Measurements from ENCODE around the gene FAM162A.

FAM162A gene

GRCh38 chr3:122383771-122384697 lies at the start of gene FAM162A:
TSS of gene FAM162A (plus strand) at chr3:122384182. CDS start at chr3:122384266, 84 bp downstream.
- Histone ChIP-seq H3K36me3 (peaks cover 0 to 34% (median 12%) of the 10 kb centered on the region in 11 experiments; a peak in 11 of 22 replicates), H3K4me1 (peaks cover 44 to 74% (median 59%) of the 10 kb centered on the region in 10 experiments)
- no peak for TF ChIP-seq Cebpa-rat (IDR thresholded peaks at IDR 0.05)

GRCh38 chr3:122342803-122343202 lies 41.2 kb upstream of the FAM162A start:
- TF ChIP-seq Cebpa-rat (IDR thresholded peaks at IDR 0.05) = no peak
- H3K27me3 ChIP-seq = no peaks in the 10 kb centered on the region
- no peak overlapping the region for H3K4me3 ChIP-seq
- no peak overlapping the region for H3K27ac ChIP-seq
- H3K4me2 ChIP-seq = no peak overlapping the region
- peaks cover 0 to 20% (median 2%) of the 10 kb centered on the region in 11 experiments; a peak in 16 of 22 replicates for H3K9me3 ChIP-seq (replicated peaks in 1 of 11)
- H3K4me1 ChIP-seq = no peaks in the 10 kb centered on the region
- H4K20me1 ChIP-seq = no peaks in the 10 kb centered on the region
- H3K9ac ChIP-seq = no peak overlapping the region
- H3K36me3 ChIP-seq = no peaks in the 10 kb centered on the region

More at GRCh38 chr3:122383771-122384697, at the start of gene FAM162A:
- no peaks in the 10 kb centered on the region for H3K9me3 ChIP-seq (replicated peaks in 1 of 11)
- peak within 1 kb of the TSS; percentile 82 to 90 (median 85) for H3K9ac ChIP-seq
- H4K20me1 ChIP-seq = peaks cover 0 to 19% (median 4%) of the 10 kb centered on the region in 11 experiments; a peak in 5 of 22 replicates
- peak within 1 kb of the TSS; percentile 79 to 98 (median 93) for H3K4me2 ChIP-seq
- H3K27ac ChIP-seq = peak within 1 kb of the TSS; percentile 56 to 91 (median 82); a peak in 21 of 22 replicates
- H3K27me3 ChIP-seq = no peaks in the 10 kb centered on the region
- H3K4me3 ChIP-seq = peak within 1 kb of the TSS; percentile 75 to 94 (median 84)

- Histone ChIP-seq H3K27me3 (no peaks in the 10 kb centered on the region), H3K4me3 (no peak overlapping the region), H4K20me1 (no peaks in the 10 kb centered on the region), H3K9me3 (replicated peaks in 1 of 11) (peaks cover 0 to 26% (median 9%) of the 10 kb centered on the region in 11 experiments; a peak in 16 of 22 replicates), H3K4me1 (no peaks in the 10 kb centered on the region), H3K9ac (no peak overlapping the region), H3K4me2 (no peak overlapping the region), H3K27ac (no peak overlapping the region), H3K36me3 (no peaks in the 10 kb centered on the region)
- TF ChIP-seq Cebpa-rat (IDR thresholded peaks at IDR 0.05) = no peak
These were observed 40.3 kb upstream of the FAM162A start for GRCh38 chr3:122343654-122344053.

GRCh38 chr3:122349171-122349570 lies 34.8 kb upstream of the FAM162A start:
- no peaks in the 10 kb centered on the region for H4K20me1 ChIP-seq
- no peak overlapping the region for H3K9ac ChIP-seq
- H3K36me3 ChIP-seq = no peaks in the 10 kb centered on the region
- peaks cover 0 to 5% (median 0%) of the 10 kb centered on the region in 10 experiments; a peak in 2 of 20 replicates for H3K4me1 ChIP-seq
- no peak overlapping the region for H3K4me2 ChIP-seq
- no peak for TF ChIP-seq Cebpa-rat (IDR thresholded peaks at IDR 0.05)
- no peak overlapping the region for H3K27ac ChIP-seq
- H3K27me3 ChIP-seq = no peaks in the 10 kb centered on the region
- H3K9me3 ChIP-seq (replicated peaks in 1 of 11) = peaks cover 0 to 11% (median 8%) of the 10 kb centered on the region in 11 experiments; a peak in 13 of 22 replicates
- no peak overlapping the region for H3K4me3 ChIP-seq

GRCh38 chr3:122350814-122351418 lies 33.1 kb upstream of the FAM162A start:
- peaks cover 0 to 5% (median 0%) of the 10 kb centered on the region in 10 experiments; a peak in 2 of 20 replicates for H3K4me1 ChIP-seq
- no peak overlapping the region for H3K9ac ChIP-seq
- H4K20me1 ChIP-seq = no peaks in the 10 kb centered on the region
- peak overlapping the region in 1 of 11 experiments; percentile 33; a peak in 1 of 22 replicates for H3K4me2 ChIP-seq
- no peaks in the 10 kb centered on the region for H3K36me3 ChIP-seq
- H3K27me3 ChIP-seq = no peaks in the 10 kb centered on the region
- H3K9me3 ChIP-seq (replicated peaks in 1 of 11) = peaks cover 0 to 9% (median 8%) of the 10 kb centered on the region in 11 experiments; a peak in 13 of 22 replicates
- H3K4me3 ChIP-seq = no peak overlapping the region
- no peak for TF ChIP-seq Cebpa-rat (IDR thresholded peaks at IDR 0.05)
- H3K27ac ChIP-seq = no peak overlapping the region

- TF ChIP-seq Cebpa-rat (IDR thresholded peaks at IDR 0.05) = no peak
- no peaks in the 10 kb centered on the region for H4K20me1 ChIP-seq
- H3K9ac ChIP-seq = no peak overlapping the region
- H3K4me2 ChIP-seq = no peak overlapping the region
- H3K4me3 ChIP-seq = no peak overlapping the region
- 0 out of 22 replicates have a peak, but pooled peaks cover 0 to under 1% (median 0%) of the 10 kb centered on the region in 11 experiments for H3K36me3 ChIP-seq
- no peak overlapping the region for H3K27ac ChIP-seq
- H3K27me3 ChIP-seq = no peaks in the 10 kb centered on the region
- peaks cover 0 to 9% (median 8%) of the 10 kb centered on the region in 11 experiments; a peak in 13 of 22 replicates for H3K9me3 ChIP-seq (replicated peaks in 1 of 11)
- peaks cover 0 to 5% (median 0%) of the 10 kb centered on the region in 10 experiments; a peak in 2 of 20 replicates for H3K4me1 ChIP-seq
These were observed 32.4 kb upstream of the FAM162A start for GRCh38 chr3:122351612-122352011.

GRCh38 chr3:122353215-122353614 lies 30.8 kb upstream of the FAM162A start:
- no peaks in the 10 kb centered on the region for H3K27me3 ChIP-seq
- H3K9me3 ChIP-seq (replicated peaks in 1 of 11) = peaks cover 0 to 3% (median 2%) of the 10 kb centered on the region in 11 experiments; a peak in 6 of 22 replicates
- H3K4me3 ChIP-seq = no peak overlapping the region
- H3K9ac ChIP-seq = no peak overlapping the region
- H3K4me1 ChIP-seq = peaks cover 0 to 5% (median 0%) of the 10 kb centered on the region in 10 experiments; a peak in 2 of 20 replicates
- no peak overlapping the region for H3K4me2 ChIP-seq
- peaks cover under 1 to 16% (median 7%) of the 10 kb centered on the region in 11 experiments; a peak in 17 of 22 replicates for H3K36me3 ChIP-seq
- no peak overlapping the region for H3K27ac ChIP-seq
- no peaks in the 10 kb centered on the region for H4K20me1 ChIP-seq
- TF ChIP-seq Cebpa-rat (IDR thresholded peaks at IDR 0.05) = no peak

- no peak for TF ChIP-seq Cebpa-rat (IDR thresholded peaks at IDR 0.05)
- no peak overlapping the region for H3K27ac ChIP-seq
- no peaks in the 10 kb centered on the region for H3K9me3 ChIP-seq (replicated peaks in 1 of 11)
- no peak overlapping the region for H3K4me2 ChIP-seq
- peaks cover 8 to 24% (median 14%) of the 10 kb centered on the region in 11 experiments; a peak in 20 of 22 replicates for H3K36me3 ChIP-seq
- no peak overlapping the region for H3K4me3 ChIP-seq
- H3K4me1 ChIP-seq = peaks cover 0 to 5% (median 0%) of the 10 kb centered on the region in 10 experiments; a peak in 2 of 20 replicates
- no peak overlapping the region for H3K9ac ChIP-seq
- H4K20me1 ChIP-seq = no peaks in the 10 kb centered on the region
- no peaks in the 10 kb centered on the region for H3K27me3 ChIP-seq
These were observed 30.0 kb upstream of the FAM162A start for GRCh38 chr3:122353893-122354401.
